ENCODE measurements around the gene CRYGC. TPM values are rescaled to one million over a fixed set of nuclear protein-coding genes. Genes with fewer than 3 reads are reported as not detected.

The CRYGC gene
- total RNA-seq, 2 experiments from 2014 or later, result not detected

GRCh38 chr2:208097801-208098200, 31.8 kb downstream of the CRYGC start:
- ATAC-seq (ENCODE audit: low read depth) (no peak), DNase-seq (no peak)
- Mint-ChIP-seq H3K9me3 (no peaks in the 10 kb centered on the region), H3K4me3 (no peak overlapping the region), H3K27ac (no peak overlapping the region), H3K27me3 (peaks cover 3% of the 10 kb centered on the region), H3K36me3 (no peaks in the 10 kb centered on the region), H3K4me1 (peaks cover 20% of the 10 kb centered on the region)
- POLR2A ChIA-PET, result no interaction called here

DNA sequence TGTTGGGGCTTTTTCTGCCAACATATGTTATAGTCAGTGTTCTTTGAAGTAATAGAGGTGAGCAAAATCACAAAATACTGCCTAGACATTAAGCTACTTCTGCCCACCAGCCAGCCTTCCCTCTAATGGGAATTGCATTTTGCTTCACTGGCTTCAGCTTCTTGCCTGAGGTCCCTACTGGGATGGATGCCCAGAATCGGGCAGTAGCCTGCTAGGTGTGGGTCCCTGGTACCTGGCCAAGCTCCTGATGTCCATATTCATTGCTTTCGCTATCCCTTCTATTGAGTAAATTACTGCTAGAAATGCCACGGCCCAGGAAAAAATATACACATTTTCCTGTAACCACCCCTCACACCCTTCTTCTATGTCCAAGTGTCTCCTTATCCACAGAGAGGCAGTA, 32.3 kb downstream of the CRYGC start:
- DNase-seq (no peak), ATAC-seq (ENCODE audit: low read depth) (no peak)
- POLR2A ChIA-PET, result no interaction called here
- no peak overlapping the region for H3K27ac Mint-ChIP-seq
- H3K9me3 Mint-ChIP-seq, result no peaks in the 10 kb centered on the region
- peaks cover 5% of the 10 kb centered on the region for H3K27me3 Mint-ChIP-seq
- H3K36me3 Mint-ChIP-seq, result no peaks in the 10 kb centered on the region
- H3K4me3 Mint-ChIP-seq, result no peak overlapping the region
- H3K4me1 Mint-ChIP-seq, result peaks cover 20% of the 10 kb centered on the region

GRCh38 chr2:208096080-208096479, 33.5 kb downstream of the CRYGC start:
- H3K36me3 Mint-ChIP-seq, result no peaks in the 10 kb centered on the region
- DNase-seq (no peak), ATAC-seq (ENCODE audit: low read depth) (no peak)
- H3K27ac Mint-ChIP-seq, result no peak overlapping the region
- H3K27me3 Mint-ChIP-seq, result peaks cover 7% of the 10 kb centered on the region
- H3K4me3 Mint-ChIP-seq, result no peak overlapping the region
- no peaks in the 10 kb centered on the region for H3K9me3 Mint-ChIP-seq
- H3K4me1 Mint-ChIP-seq, result peaks cover 14% of the 10 kb centered on the region
- POLR2A ChIA-PET, result no interaction called here

- Mint-ChIP-seq H3K4me1 (no peaks in the 10 kb centered on the region), H3K4me3 (no peak overlapping the region), H3K9me3 (peaks cover 3% of the 10 kb centered on the region), H3K27me3 (peaks cover 5% of the 10 kb centered on the region), H3K27ac (no peak overlapping the region), H3K36me3 (no peaks in the 10 kb centered on the region)
- no peak for DNase-seq
- POLR2A ChIA-PET, result no interaction called here
- no peak for ATAC-seq (ENCODE audit: low read depth)
These were observed 36.5 kb downstream of the CRYGC start for GRCh38 chr2:208093128-208093527.

GRCh38 chr2:208092093-208092832, 37.4 kb downstream of the CRYGC start:
- ATAC-seq (ENCODE audit: low read depth), result no peak
- peaks cover 5% of the 10 kb centered on the region for H3K27me3 Mint-ChIP-seq
- no peak overlapping the region for H3K4me3 Mint-ChIP-seq
- DNase-seq, result no peak
- no peaks in the 10 kb centered on the region for H3K36me3 Mint-ChIP-seq
- no peak overlapping the region for H3K27ac Mint-ChIP-seq
- peaks cover 3% of the 10 kb centered on the region for H3K9me3 Mint-ChIP-seq
- POLR2A ChIA-PET, result no interaction called here
- H3K4me1 Mint-ChIP-seq, result no peaks in the 10 kb centered on the region

DNA sequence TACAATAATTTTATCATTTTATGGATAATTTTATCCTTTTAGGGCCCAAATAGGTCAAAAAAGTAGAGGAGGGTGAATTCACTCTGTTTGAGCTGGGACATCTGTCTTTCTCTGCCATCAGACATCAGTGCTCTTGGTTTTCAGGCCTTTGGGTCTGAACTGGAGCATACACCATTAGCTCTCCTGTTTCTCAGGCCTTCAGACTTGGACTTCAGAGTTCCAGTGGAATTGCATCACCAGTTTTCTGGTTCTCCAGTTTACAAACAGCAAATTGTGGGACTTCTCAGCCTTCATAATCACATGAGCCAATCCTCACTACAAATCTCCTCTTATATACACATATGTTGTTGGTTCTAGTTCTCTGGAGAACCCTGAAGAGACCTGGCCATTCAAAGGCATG, 39.2 kb downstream of the CRYGC start:
- POLR2A ChIA-PET, result no interaction called here
- DNase-seq (no peak), ATAC-seq (ENCODE audit: low read depth) (no peak)
- H3K27me3 Mint-ChIP-seq, result peaks cover 7% of the 10 kb centered on the region
- H3K36me3 Mint-ChIP-seq, result no peaks in the 10 kb centered on the region
- H3K9me3 Mint-ChIP-seq, result peaks cover 3% of the 10 kb centered on the region
- H3K4me3 Mint-ChIP-seq, result no peak overlapping the region
- no peaks in the 10 kb centered on the region for H3K4me1 Mint-ChIP-seq
- no peak overlapping the region for H3K27ac Mint-ChIP-seq

- Mint-ChIP-seq H3K9me3 (peaks cover 5% of the 10 kb centered on the region), H3K4me1 (no peaks in the 10 kb centered on the region), H3K27me3 (peaks cover 11% of the 10 kb centered on the region), H3K4me3 (no peak overlapping the region), H3K27ac (no peak overlapping the region), H3K36me3 (no peaks in the 10 kb centered on the region)
- POLR2A ChIA-PET, result no interaction called here
- no peak for ATAC-seq (ENCODE audit: low read depth)
- DNase-seq, result no peak
These were observed 43.6 kb downstream of the CRYGC start for GRCh38 chr2:208086029-208086428.

DNA sequence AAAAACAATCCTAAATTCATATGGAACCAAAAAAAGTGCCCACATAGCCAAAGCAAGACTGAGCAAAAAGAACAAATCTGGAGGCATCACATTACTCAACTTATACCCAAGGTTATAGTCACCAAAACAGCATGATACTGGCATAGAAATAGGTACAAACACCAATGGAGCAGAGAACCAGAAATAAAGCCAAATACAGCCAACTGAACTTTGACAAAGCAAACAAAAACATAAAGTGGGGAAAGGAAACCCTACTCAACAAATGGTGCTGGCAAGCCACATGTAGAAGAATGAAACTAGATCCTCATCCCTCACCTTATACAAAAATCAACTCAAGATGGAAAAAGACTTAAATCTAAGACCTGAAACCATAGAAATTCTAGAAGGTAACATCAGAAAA, 45.8 kb downstream of the CRYGC start:
- no peaks in the 10 kb centered on the region for H3K4me1 Mint-ChIP-seq
- DNase-seq (no peak), ATAC-seq (ENCODE audit: low read depth) (no peak)
- H3K36me3 Mint-ChIP-seq, result no peaks in the 10 kb centered on the region
- peaks cover 2% of the 10 kb centered on the region for H3K9me3 Mint-ChIP-seq
- H3K4me3 Mint-ChIP-seq, result no peak overlapping the region
- POLR2A ChIA-PET, result no interaction called here
- H3K27me3 Mint-ChIP-seq, result peaks cover 20% of the 10 kb centered on the region
- no peak overlapping the region for H3K27ac Mint-ChIP-seq

Other genes with a start within 250 kb of the CRYGC start
- gene PLEKHM3, start 104.3 kb downstream of the CRYGC start, total RNA-seq, result 1 to 10 TPM; 8.7 to 9.5 TPM
- gene CRYGD, start 5.3 kb downstream of the CRYGC start, total RNA-seq, result not detected
- gene CRYGB, start 16.3 kb upstream of the CRYGC start, total RNA-seq, result not detected
- not detected for gene CRYGA, start 33.8 kb upstream of the CRYGC start, total RNA-seq
- gene C2orf80, start 60.2 kb upstream of the CRYGC start, total RNA-seq, result not detected
- 10 to 100 TPM; 29.5 to 30.0 TPM for gene IDH1, start 125.2 kb upstream of the CRYGC start, total RNA-seq
- gene PIKFYVE, start 136.4 kb upstream of the CRYGC start, total RNA-seq, result 10 to 100 TPM; 38.7 to 39.8 TPM